ENCODE results near the gene LIPN.

The LIPN gene

DNA sequence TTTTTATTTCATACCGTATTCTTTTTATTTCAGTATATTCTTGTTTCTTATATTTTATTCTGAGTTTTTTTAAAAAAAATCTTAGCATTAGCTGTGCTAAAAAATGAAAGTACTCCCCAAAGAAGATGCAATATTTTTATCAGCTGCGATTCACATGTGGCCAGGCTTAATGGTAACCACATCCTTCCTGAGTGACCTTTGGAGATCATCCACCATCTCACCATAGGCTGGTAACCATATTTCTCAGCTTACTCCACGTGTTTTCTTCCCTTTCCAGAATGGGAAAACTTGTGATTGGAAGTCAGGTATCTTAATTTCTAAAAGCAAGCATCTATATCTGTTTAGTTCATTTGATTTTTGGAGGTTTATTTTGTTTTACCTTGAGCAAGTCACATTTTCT lies 23.9 kb downstream of the LIPN start:
- H3K36me3 ChIP-seq (ENCODE audit: control insufficient read depth, insufficient read depth, low read length) = no peaks in the 10 kb centered on the region
- no peaks in the 10 kb centered on the region for H3K4me1 ChIP-seq (ENCODE audit: control insufficient read depth, insufficient read depth, low read length)
- no peak overlapping the region for H3K27ac ChIP-seq (ENCODE audit: low read depth, low read length)
- no peak overlapping the region for H3K4me3 ChIP-seq (ENCODE audit: low read depth, low read length)
- H3K9me3 ChIP-seq (ENCODE audit: control insufficient read depth, insufficient read depth, low read depth, low read length) = no peaks in the 10 kb centered on the region
- H3K9ac ChIP-seq (ENCODE audit: low read length) = no peak overlapping the region
- H3K27me3 ChIP-seq (ENCODE audit: control insufficient read depth, insufficient read depth, low read length) = no peaks in the 10 kb centered on the region

DNA sequence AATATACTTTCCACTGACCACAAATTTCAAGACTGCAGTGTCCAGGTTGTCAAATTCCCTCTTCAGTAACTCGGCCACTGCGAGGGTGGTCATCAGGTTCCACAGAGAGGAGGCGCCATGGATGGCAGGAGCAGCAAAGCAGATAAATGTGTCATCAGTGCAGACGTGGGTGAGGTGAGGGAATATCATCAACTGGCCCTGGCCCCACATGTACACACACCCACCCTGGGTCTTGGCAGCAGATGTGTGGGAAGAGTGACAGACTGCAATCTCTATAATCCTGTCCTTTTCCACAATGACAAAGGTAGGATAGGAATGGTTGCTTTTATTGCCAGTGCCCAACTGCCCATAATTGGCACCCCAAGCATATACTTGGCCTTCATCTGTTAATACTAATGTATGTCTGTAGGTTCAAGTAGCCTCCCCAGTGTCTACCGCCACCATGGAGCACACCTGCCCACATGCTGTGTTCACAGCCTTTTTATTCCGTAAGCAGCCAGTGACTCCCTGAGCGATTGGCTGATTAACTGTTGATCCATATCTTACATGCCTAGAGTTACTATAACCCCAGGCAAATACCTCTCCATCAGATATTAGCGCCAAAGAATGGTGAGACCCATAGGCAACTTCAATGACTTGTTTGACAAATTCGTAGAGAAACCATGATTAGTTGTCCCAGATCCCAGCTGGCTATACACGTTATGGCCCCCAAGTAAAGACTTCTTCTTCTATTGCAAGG lies 26.4 kb downstream of the LIPN start:
- H3K4me1 ChIP-seq (ENCODE audit: control insufficient read depth, insufficient read depth, low read length) = no peaks in the 10 kb centered on the region
- H3K9ac ChIP-seq (ENCODE audit: low read length) = no peak overlapping the region
- no peak overlapping the region for H3K4me3 ChIP-seq (ENCODE audit: low read depth, low read length)
- no peaks in the 10 kb centered on the region for H3K27me3 ChIP-seq (ENCODE audit: control insufficient read depth, insufficient read depth, low read length)
- no peak overlapping the region for H3K27ac ChIP-seq (ENCODE audit: low read depth, low read length)
- H3K36me3 ChIP-seq (ENCODE audit: control insufficient read depth, insufficient read depth, low read length) = no peaks in the 10 kb centered on the region
- H3K9me3 ChIP-seq (ENCODE audit: control insufficient read depth, insufficient read depth, low read depth, low read length) = no peaks in the 10 kb centered on the region

DNA sequence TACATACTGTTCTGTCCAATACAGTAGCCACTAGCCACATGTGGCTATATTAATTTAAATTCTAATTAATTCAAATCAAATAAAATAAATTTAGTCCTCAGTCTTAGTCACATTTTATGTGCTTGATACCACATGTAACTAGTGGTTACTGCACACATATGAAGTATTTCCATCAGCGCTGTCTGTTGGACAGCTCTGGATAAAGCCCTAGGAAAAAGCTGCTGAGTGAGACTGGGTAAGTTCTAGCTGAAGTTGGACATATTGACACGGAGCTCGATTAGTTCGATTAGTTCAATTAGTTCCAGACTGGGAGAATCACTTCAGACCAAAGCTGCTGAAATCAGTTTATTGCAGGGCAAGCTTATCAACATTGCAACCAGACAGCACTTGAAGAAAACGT lies 27.6 kb downstream of the LIPN start:
- H3K4me3 ChIP-seq (ENCODE audit: low read depth, low read length) = no peak overlapping the region
- H3K9ac ChIP-seq (ENCODE audit: low read length) = no peak overlapping the region
- H3K27ac ChIP-seq (ENCODE audit: low read depth, low read length) = no peak overlapping the region
- H3K27me3 ChIP-seq (ENCODE audit: control insufficient read depth, insufficient read depth, low read length) = no peaks in the 10 kb centered on the region
- H3K4me1 ChIP-seq (ENCODE audit: control insufficient read depth, insufficient read depth, low read length) = no peaks in the 10 kb centered on the region
- no peaks in the 10 kb centered on the region for H3K9me3 ChIP-seq (ENCODE audit: control insufficient read depth, insufficient read depth, low read depth, low read length)
- no peaks in the 10 kb centered on the region for H3K36me3 ChIP-seq (ENCODE audit: control insufficient read depth, insufficient read depth, low read length)

DNA sequence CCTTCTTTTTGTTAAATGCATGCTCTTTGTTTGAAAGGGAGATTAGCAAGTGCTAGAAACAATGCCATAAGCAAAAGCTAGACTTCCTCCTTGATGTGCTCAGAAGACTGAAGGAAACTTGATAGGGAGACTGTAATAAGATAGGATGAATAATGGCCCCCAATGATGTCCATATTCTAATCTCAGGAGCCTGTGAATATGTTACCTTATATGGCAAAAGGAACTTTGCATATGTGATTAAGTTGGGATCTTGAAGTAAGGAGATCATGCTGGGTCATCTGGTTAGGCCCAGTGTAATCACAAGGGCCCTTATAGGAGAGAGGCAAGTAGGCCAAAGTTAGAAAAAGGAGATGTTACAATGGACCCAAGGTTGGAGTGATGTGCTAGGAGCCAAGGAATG lies 29.1 kb downstream of the LIPN start:
- no peaks in the 10 kb centered on the region for H3K9me3 ChIP-seq (ENCODE audit: control insufficient read depth, insufficient read depth, low read depth, low read length)

DNA sequence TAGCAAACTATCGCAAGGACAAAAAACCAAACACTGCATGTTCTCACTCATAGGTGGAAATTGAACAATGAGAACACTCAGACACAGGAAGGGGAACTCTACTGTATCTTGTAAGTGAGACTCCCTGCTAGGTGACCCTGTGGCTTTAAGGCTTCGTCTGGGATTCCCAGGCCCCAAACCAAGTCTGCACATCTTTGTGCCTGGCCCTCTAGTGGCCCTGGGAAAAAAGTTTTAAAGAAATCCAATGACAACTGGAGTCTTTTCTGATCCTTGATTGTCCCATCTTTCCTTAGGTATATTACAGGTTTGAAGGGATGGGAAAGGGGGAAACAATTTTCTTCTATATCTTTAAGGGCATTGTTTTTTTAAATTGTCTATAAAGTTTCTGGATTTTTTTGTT lies 32.1 kb downstream of the LIPN start:
- Histone ChIP-seq H3K36me3 (ENCODE audit: control insufficient read depth, insufficient read depth, low read length) (no peaks in the 10 kb centered on the region), H3K4me3 (ENCODE audit: low read depth, low read length) (no peak overlapping the region), H3K9me3 (ENCODE audit: control insufficient read depth, insufficient read depth, low read depth, low read length) (no peaks in the 10 kb centered on the region), H3K27me3 (ENCODE audit: control insufficient read depth, insufficient read depth, low read length) (no peaks in the 10 kb centered on the region; the same call in 1 of the 2 replicates), H3K27ac (ENCODE audit: low read depth, low read length) (no peak overlapping the region), H3K9ac (ENCODE audit: low read length) (no peak overlapping the region), H3K4me1 (ENCODE audit: control insufficient read depth, insufficient read depth, low read length) (no peaks in the 10 kb centered on the region)

More for the DNA sequence above, 29.1 kb downstream of the LIPN start:
- H3K27me3 ChIP-seq (ENCODE audit: control insufficient read depth, insufficient read depth, low read length) = no peaks in the 10 kb centered on the region
- no peak overlapping the region for H3K9ac ChIP-seq (ENCODE audit: low read length)
- H3K4me1 ChIP-seq (ENCODE audit: control insufficient read depth, insufficient read depth, low read length) = no peaks in the 10 kb centered on the region
- H3K36me3 ChIP-seq (ENCODE audit: control insufficient read depth, insufficient read depth, low read length) = no peaks in the 10 kb centered on the region
- H3K27ac ChIP-seq (ENCODE audit: low read depth, low read length) = no peak overlapping the region
- no peak overlapping the region for H3K4me3 ChIP-seq (ENCODE audit: low read depth, low read length)

DNA sequence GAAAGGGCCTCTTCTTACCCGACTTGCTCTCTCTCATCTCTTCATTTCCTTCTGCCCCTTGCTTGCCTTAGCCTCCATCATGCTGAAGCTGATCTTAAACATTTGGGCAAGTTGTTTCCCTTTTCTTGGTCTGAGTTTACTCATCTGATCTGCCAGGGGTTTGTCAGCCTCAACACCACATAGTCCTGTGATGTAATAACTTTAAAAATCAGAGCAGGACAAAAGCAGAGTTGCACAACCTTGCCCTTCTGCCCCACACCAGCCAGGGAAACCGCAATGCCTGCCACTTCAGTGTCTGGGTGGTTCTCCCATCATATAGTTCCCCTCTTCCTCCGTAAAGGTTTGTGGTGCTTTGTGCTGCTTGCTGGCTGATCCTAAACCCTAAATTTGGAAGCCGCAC lies 32.8 kb downstream of the LIPN start:
- no peak overlapping the region for H3K9ac ChIP-seq (ENCODE audit: low read length)
- no peaks in the 10 kb centered on the region; the same call in 1 of the 2 replicates for H3K27me3 ChIP-seq (ENCODE audit: control insufficient read depth, insufficient read depth, low read length)
- no peaks in the 10 kb centered on the region for H3K4me1 ChIP-seq (ENCODE audit: control insufficient read depth, insufficient read depth, low read length)
- no peak overlapping the region for H3K27ac ChIP-seq (ENCODE audit: low read depth, low read length)
- no peaks in the 10 kb centered on the region for H3K9me3 ChIP-seq (ENCODE audit: control insufficient read depth, insufficient read depth, low read depth, low read length)
- no peak overlapping the region for H3K4me3 ChIP-seq (ENCODE audit: low read depth, low read length)
- H3K36me3 ChIP-seq (ENCODE audit: control insufficient read depth, insufficient read depth, low read length) = no peaks in the 10 kb centered on the region

DNA sequence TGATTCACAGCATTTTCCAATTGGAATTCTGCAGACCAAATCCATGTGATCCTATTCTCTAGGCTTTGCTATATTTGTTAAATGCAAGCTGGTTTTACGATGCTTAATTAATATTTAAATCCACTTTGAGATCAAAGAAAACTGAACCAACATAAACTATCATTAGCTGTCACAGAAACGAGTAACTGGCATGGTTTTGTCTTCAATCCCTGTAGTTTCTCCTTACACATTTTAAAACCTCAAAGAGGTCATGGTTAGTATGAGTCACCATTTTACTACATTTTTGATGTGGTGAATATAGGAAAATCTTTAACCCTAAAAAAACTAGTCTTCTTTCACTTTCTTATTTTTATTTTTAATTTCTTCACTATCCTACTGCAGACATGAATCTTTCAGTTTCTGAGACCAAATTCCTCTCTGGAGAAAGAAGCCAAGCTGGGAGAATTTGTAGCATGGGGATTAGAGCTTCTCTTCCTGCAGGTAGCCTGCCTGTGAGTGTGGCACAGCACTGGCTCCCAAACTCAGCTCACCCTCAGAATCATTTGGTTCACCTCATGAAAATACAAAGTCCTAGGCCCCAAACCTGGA lies 34.0 kb downstream of the LIPN start:
- H3K27ac ChIP-seq (ENCODE audit: low read depth, low read length) = no peak overlapping the region
- H3K9me3 ChIP-seq (ENCODE audit: control insufficient read depth, insufficient read depth, low read depth, low read length) = no peaks in the 10 kb centered on the region
- H3K4me1 ChIP-seq (ENCODE audit: control insufficient read depth, insufficient read depth, low read length) = no peaks in the 10 kb centered on the region
- no peaks in the 10 kb centered on the region; the same call in 1 of the 2 replicates for H3K27me3 ChIP-seq (ENCODE audit: control insufficient read depth, insufficient read depth, low read length)
- H3K36me3 ChIP-seq (ENCODE audit: control insufficient read depth, insufficient read depth, low read length) = no peaks in the 10 kb centered on the region
- H3K4me3 ChIP-seq (ENCODE audit: low read depth, low read length) = no peak overlapping the region
- no peak overlapping the region for H3K9ac ChIP-seq (ENCODE audit: low read length)

DNA sequence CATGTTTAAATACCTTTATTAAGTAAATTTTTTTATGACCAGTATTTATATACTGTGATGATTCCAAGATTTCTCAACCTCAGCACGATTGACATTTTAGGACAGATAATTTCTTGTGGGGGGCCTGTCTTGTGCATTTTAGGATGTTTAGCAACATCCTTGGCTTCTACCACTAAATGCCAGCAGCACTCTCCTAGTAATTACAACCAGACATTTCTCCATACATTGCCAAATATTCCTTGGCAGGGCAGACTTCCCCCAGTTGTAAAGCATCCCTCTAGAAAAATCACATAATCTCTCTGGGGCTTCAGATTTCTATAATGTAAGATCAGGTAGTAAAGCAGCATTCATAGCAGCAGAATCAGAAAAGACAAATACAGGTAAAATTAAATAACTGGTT lies 34.9 kb downstream of the LIPN start:
- no peak overlapping the region for H3K4me3 ChIP-seq (ENCODE audit: low read depth, low read length)
- H3K27me3 ChIP-seq (ENCODE audit: control insufficient read depth, insufficient read depth, low read length) = no peaks in the 10 kb centered on the region; the same call in 1 of the 2 replicates
- no peak overlapping the region for H3K27ac ChIP-seq (ENCODE audit: low read depth, low read length)
- no peaks in the 10 kb centered on the region for H3K36me3 ChIP-seq (ENCODE audit: control insufficient read depth, insufficient read depth, low read length)
- H3K4me1 ChIP-seq (ENCODE audit: control insufficient read depth, insufficient read depth, low read length) = no peaks in the 10 kb centered on the region
- H3K9ac ChIP-seq (ENCODE audit: low read length) = no peak overlapping the region
- H3K9me3 ChIP-seq (ENCODE audit: control insufficient read depth, insufficient read depth, low read depth, low read length) = no peaks in the 10 kb centered on the region

DNA sequence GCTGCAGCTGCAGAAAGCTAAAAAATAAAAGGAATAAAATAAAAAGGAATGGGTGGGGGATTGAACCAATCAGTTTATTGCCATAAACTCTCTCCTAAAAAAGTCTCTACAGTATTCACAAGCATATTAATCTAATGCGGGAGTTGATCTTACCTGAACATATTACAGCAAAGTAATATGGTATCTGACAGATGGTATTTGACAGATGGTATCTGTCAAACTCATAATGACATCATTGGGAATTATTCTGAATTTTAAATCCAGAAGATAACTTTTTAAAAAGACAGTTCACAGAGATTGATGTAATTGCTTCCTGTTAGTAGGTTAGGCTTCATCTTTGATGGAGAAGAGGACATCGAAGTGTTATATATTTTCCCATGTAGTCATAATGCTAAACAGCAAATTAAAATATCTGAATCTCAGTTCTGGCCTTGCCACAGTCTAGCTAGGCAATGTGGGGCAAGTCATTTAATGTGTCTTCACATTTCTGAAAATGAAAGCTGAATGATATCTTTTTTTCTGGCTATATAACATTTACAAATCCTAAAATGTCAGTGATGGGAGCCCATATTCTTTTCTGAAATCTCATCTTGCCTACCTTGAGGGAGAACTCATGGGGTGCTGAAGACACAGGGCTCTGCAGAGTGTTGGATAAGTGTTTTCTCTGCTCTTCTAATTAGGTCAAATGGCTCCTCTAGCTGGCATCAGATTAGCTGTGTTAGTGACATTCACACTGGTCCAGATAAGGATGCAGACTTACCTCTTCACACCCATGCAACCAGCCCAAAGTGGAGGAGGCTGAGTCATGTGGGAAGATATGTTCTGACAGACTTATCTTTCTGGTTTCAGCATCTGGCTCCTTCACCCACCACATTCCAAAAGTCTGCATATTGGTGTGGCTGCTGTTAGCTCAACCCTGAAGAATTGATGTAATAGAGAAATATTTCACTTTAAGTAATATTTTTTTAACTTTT lies 40.6 kb downstream of the LIPN start:
- H3K4me3 ChIP-seq (ENCODE audit: low read depth, low read length) = no peak overlapping the region
- peaks cover 12% of the 10 kb centered on the region for H3K4me1 ChIP-seq (ENCODE audit: control insufficient read depth, insufficient read depth, low read length)
- no peaks in the 10 kb centered on the region for H3K9me3 ChIP-seq (ENCODE audit: control insufficient read depth, insufficient read depth, low read depth, low read length)
- no peak overlapping the region for H3K9ac ChIP-seq (ENCODE audit: low read length)
- H3K27ac ChIP-seq (ENCODE audit: low read depth, low read length) = no peak overlapping the region
- no peaks in the 10 kb centered on the region; the same call in 1 of the 2 replicates for H3K27me3 ChIP-seq (ENCODE audit: control insufficient read depth, insufficient read depth, low read length)
- H3K36me3 ChIP-seq (ENCODE audit: control insufficient read depth, insufficient read depth, low read length) = no peaks in the 10 kb centered on the region

DNA sequence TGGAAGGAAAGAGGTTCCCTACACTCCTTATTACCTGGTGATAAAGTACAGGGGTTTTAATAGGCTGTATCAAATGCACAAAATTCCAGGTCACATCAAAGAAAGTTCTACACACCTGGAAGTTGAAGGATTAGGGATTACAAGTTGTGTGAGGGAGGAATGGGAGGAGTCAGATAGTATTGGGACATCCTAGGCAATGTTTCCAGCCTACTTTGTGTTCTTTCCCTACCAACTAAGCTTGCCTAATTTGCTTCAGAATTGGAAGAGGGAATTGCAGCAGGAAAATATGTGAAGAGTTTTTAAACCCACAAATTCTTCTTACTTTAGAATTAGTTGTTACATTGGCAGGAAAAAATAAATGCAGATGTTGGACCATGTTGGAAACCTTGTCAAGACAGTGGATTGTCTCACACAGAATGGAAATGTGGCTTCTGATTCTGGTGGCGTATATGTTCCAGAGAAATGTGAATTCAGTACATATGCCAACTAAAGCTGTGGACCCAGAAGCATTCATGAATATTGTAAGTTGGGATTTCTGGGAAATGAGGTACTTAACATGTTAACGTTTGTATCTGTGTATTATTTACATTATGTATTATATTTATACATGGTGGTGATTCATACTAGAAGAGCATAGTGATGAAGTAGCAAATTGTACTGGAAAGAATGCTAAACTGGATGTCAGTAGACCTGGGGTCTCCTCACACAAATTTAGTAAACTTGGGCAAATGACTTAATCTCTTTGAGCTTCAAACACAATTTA lies 42.9 kb downstream of the LIPN start, which contains the start of gene LIPM:
Gene LIPM, plus strand, starts transcription at position 208 of the 763 bp plus-strand sequence. Its CDS starts 167 bp downstream, at position 375.
- Histone ChIP-seq H3K4me3 (ENCODE audit: low read depth, low read length) (no peak within 1 kb of the TSS), H3K9me3 (ENCODE audit: control insufficient read depth, insufficient read depth, low read depth, low read length) (no peaks in the 10 kb centered on the region), H3K4me1 (ENCODE audit: control insufficient read depth, insufficient read depth, low read length) (peaks cover 12% of the 10 kb centered on the region)

More for the DNA sequence above, 42.9 kb downstream of the LIPN start, which contains the start of gene LIPM:
- H3K36me3 ChIP-seq (ENCODE audit: control insufficient read depth, insufficient read depth, low read length) = no peaks in the 10 kb centered on the region
- no peak within 1 kb of the TSS for H3K27ac ChIP-seq (ENCODE audit: low read depth, low read length)
- H3K27me3 ChIP-seq (ENCODE audit: control insufficient read depth, insufficient read depth, low read length) = 0 out of 2 replicates have a peak, but pooled peaks cover 3% of the 10 kb centered on the region
- no peak within 1 kb of the TSS for H3K9ac ChIP-seq (ENCODE audit: low read length)

All from HUES6 (cell line).